HFFc6 (cell line): ENCODE results near the gene ITSN1. TPM values are rescaled to one million over a fixed set of nuclear protein-coding genes. Genes with fewer than 3 reads are reported as not detected.

Experiments
- DNase-seq: peaks from one replicate; pipeline ENCODE4 v3.0.0-alpha.2; 2018
- H3K27ac Mint-ChIP-seq: 2 replicates; pipeline ENCODE4 v1.8.0; 2020; ENCODE audit warnings: mild to moderate bottlenecking, mixed read lengths
- H3K27me3 Mint-ChIP-seq: 2 replicates; pipeline ENCODE4 v1.8.0; 2021; ENCODE audit warnings: mild to moderate bottlenecking, moderate library complexity, mixed read lengths; ENCODE audit not compliant: insufficient read depth
- H3K36me3 Mint-ChIP-seq: 2 replicates; pipeline ENCODE4 v1.8.0; 2021; ENCODE audit warnings: low read depth, mixed read lengths
- H3K4me1 Mint-ChIP-seq: 2 replicates; pipeline ENCODE4 v1.8.0; 2020; ENCODE audit warnings: low read depth, mixed read lengths
- H3K4me3 Mint-ChIP-seq: 2 replicates; pipeline ENCODE4 v1.8.0; 2020; ENCODE audit warnings: mild to moderate bottlenecking, moderate library complexity, mixed read lengths
- H3K9me3 Mint-ChIP-seq: 2 replicates; pipeline ENCODE4 v1.8.0; 2020; ENCODE audit warnings: mild to moderate bottlenecking, mixed read lengths
- CTCF ChIP-seq: fragments of 200-600 bp; sonication (generic); IDR thresholded peaks from 2 replicates; pipeline ENCODE4 v1.5.0; 2021; ENCODE audit warnings: antibody characterized with exemption, mild to moderate bottlenecking
- total RNA-seq, 6 experiments: library from RNA; stranded (reverse); fragmentation: NEBNext Ultra II Directional; extraction: Animal tissue kit (Norgen Biotek cat#: 25700); gene quantifications; 2 replicates in 1 of 6; 3 replicates in 5 of 6; pipeline ENCODE4 v1.2.3, GENCODE V29; 2021

ITSN1 gene
- total RNA-seq, 6 experiments from 2014 or later = 47.7 to 54.8 (median 54.0) TPM

GRCh38 chr21:33660406-33660805 is 18.1 kb downstream of the ITSN1 start:
- TF ChIP-seq CTCF = no peak
- no peaks in the 10 kb centered on the region; the same call in none of the 2 replicates for H3K27me3 Mint-ChIP-seq
- 0 out of 2 replicates have a peak overlapping the region, but pooled peaks have one; percentile 29 for H3K27ac Mint-ChIP-seq
- peaks cover 26% of the 10 kb centered on the region for H3K9me3 Mint-ChIP-seq
- DNase-seq = no peak
- H3K4me1 Mint-ChIP-seq = peaks cover 59% of the 10 kb centered on the region
- H3K4me3 Mint-ChIP-seq = no peak overlapping the region
- H3K36me3 Mint-ChIP-seq = peaks cover 62% of the 10 kb centered on the region

- Mint-ChIP-seq H3K4me1 (peaks cover 52% of the 10 kb centered on the region), H3K36me3 (peaks cover 58% of the 10 kb centered on the region), H3K9me3 (peaks cover 26% of the 10 kb centered on the region), H3K27ac (no peak overlapping the region), H3K4me3 (no peak overlapping the region), H3K27me3 (no peaks in the 10 kb centered on the region; the same call in 1 of the 2 replicates)
- DNase-seq = peak; percentile 21
- TF ChIP-seq CTCF = no peak
Measured at GRCh38 chr21:33661146-33661545, 18.8 kb downstream of the ITSN1 start.

- Mint-ChIP-seq H3K36me3 (peaks cover 53% of the 10 kb centered on the region), H3K9me3 (peaks cover 26% of the 10 kb centered on the region), H3K4me1 (peaks cover 48% of the 10 kb centered on the region), H3K27me3 (no peaks in the 10 kb centered on the region; the same call in none of the 2 replicates), H3K27ac (no peak overlapping the region), H3K4me3 (no peak overlapping the region)
- TF ChIP-seq CTCF = no peak
- no peak for DNase-seq
Measured at GRCh38 chr21:33662046-33662445, 19.7 kb downstream of the ITSN1 start.

DNA sequence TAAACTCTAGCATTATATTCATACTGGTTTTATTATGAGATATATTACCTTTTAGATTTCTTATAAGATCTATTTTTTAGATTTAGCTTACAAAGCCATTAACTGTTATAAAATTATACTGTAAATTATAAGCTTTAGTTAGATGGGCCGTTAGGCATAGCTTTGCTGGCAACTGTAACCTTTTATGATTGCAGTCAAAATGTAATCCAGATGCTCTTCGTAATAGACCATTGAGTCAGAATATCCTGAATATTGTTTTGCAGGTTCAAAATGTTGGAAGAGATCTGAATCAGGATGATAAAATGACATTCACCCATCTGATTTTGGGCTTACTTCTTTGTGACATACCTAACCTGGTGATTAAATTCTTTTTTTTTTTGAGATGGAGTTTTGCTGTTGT is 20.9 kb downstream of the ITSN1 start:
- Mint-ChIP-seq H3K36me3 (peaks cover 44% of the 10 kb centered on the region), H3K9me3 (peaks cover 26% of the 10 kb centered on the region), H3K4me3 (no peak overlapping the region), H3K27ac (no peak overlapping the region), H3K27me3 (no peaks in the 10 kb centered on the region; the same call in none of the 2 replicates), H3K4me1 (peaks cover 51% of the 10 kb centered on the region)
- no peak for DNase-seq
- TF ChIP-seq CTCF = no peak

DNA sequence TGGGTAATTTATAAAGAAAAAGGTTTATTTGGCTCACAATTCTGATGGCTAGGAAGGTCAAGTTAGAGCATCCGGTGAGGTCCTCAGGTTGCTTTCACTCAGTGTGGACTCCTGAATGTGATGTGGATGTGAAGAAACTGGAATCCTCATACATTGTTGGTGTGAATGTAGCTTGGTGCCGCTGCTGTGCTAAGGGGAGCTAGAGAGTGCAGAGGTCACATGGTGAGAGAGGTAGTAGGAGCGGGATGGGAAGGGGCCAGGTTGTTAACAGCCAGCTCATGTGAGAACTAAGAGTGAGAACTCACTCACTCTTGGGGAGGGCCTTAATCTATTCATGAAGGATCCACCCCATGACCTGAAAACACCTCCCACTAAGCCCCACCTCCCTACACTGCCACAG is 21.8 kb downstream of the ITSN1 start:
- Mint-ChIP-seq H3K4me1 (peaks cover 49% of the 10 kb centered on the region), H3K36me3 (peaks cover 35% of the 10 kb centered on the region), H3K27me3 (no peaks in the 10 kb centered on the region; the same call in none of the 2 replicates), H3K4me3 (no peak overlapping the region), H3K27ac (no peak overlapping the region), H3K9me3 (peaks cover 26% of the 10 kb centered on the region)
- TF ChIP-seq CTCF = no peak
- DNase-seq = no peak

DNA sequence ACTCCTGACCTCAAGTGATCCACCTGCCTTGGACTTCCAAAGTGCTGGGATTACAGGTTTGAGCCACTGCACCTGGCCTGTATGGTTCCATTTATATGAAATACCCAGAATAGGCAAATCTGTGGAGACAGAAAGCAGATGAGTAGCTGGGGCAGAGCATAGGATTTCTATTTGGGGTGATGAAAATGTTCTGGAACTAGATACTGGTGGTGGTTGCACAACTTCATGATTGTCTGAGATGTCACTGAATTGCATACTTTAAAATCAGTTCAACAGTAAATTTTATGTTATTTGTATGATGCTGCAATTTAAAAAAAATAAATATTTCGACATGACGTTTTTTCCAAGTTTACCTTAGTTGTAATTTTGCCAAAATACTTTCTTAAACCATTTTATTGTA is 23.9 kb downstream of the ITSN1 start:
- Mint-ChIP-seq H3K4me3 (no peak overlapping the region), H3K27me3 (no peaks in the 10 kb centered on the region; the same call in none of the 2 replicates), H3K9me3 (peaks cover 11% of the 10 kb centered on the region), H3K4me1 (peaks cover 47% of the 10 kb centered on the region), H3K27ac (no peak overlapping the region), H3K36me3 (peaks cover 23% of the 10 kb centered on the region)
- TF ChIP-seq CTCF = no peak
- DNase-seq = no peak
